ENCODE data around the gene ZNF672.
"Not testable (repeated sequence)": the region's sequence is repeated elsewhere in the genome, so short reads cannot be mapped to it uniquely, and the experiment has no call there.

ZNF672 gene

GRCh38 chr1:248813546-248813945 is 24.5 kb upstream of the ZNF672 start:
- DNase-seq, result no peak

- DNase-seq, result no peak
These were observed 23.7 kb upstream of the ZNF672 start for GRCh38 chr1:248814351-248814750.

GRCh38 chr1:248815407-248816034 is 22.5 kb upstream of the ZNF672 start:
- no peak for DNase-seq

- no peak for DNase-seq
These were observed 21.8 kb upstream of the ZNF672 start for GRCh38 chr1:248816042-248816851.

- no peak for DNase-seq
These were observed 21.0 kb upstream of the ZNF672 start for GRCh38 chr1:248817065-248817464.

GRCh38 chr1:248818505-248819374 is 19.3 kb upstream of the ZNF672 start:
- peak; percentile 14 to 19 for DNase-seq

GRCh38 chr1:248820041-248820585 is 17.9 kb upstream of the ZNF672 start:
- peak in 1 of 2 experiments; percentile 13 for DNase-seq

GRCh38 chr1:248821101-248821500 is 16.9 kb upstream of the ZNF672 start:
- DNase-seq, result peak in 1 of 2 experiments; percentile 10

GRCh38 chr1:248821641-248822040 is 16.4 kb upstream of the ZNF672 start:
- DNase-seq, result peak in 1 of 2 experiments; percentile 12

- peak; percentile 13 to 16 for DNase-seq
These were observed 15.6 kb upstream of the ZNF672 start for GRCh38 chr1:248822148-248823032.

GRCh38 chr1:248823517-248824001 is 14.5 kb upstream of the ZNF672 start:
- DNase-seq, result no peak

GRCh38 chr1:248824301-248824700 is 13.7 kb upstream of the ZNF672 start:
- DNase-seq, result no peak

GRCh38 chr1:248824701-248825100 is 13.3 kb upstream of the ZNF672 start:
- no peak for DNase-seq

GRCh38 chr1:248825136-248825535 is 12.9 kb upstream of the ZNF672 start:
- DNase-seq, result no peak

GRCh38 chr1:248825573-248825908 is 12.5 kb upstream of the ZNF672 start:
- no peak for DNase-seq

- DNase-seq, result peak; percentile 91 to 92
These were observed 11.9 kb upstream of the ZNF672 start, which contains the start of gene SH3BP5L for GRCh38 chr1:248825909-248826760. Gene SH3BP5L, minus strand, starts transcription at chr1:248825915. Its CDS starts 980 bp downstream, at chr1:248824935.

- no peak for DNase-seq
These were observed 9.2 kb upstream of the ZNF672 start for GRCh38 chr1:248828845-248829244.

GRCh38 chr1:248830718-248831017 is 7.4 kb upstream of the ZNF672 start:
- DNase-seq, result not testable (repeated sequence)

- no peak for DNase-seq
These were observed 6.2 kb upstream of the ZNF672 start for GRCh38 chr1:248831842-248832241.

- no peak for DNase-seq
These were observed 3.6 kb upstream of the ZNF672 start for GRCh38 chr1:248834343-248834940.
